ENCODE measurements around the gene MCCD1. TPM values are rescaled to one million over a fixed set of nuclear protein-coding genes. Genes with fewer than 3 reads are reported as not detected.
A peak's percentile ranks its signal among the peaks of the same experiment; 100 is the strongest.

Gene MCCD1
- total RNA-seq, 2 experiments from 2014 or later = not detected

GRCh38 chr6:31573239-31574105, 44.7 kb downstream of the MCCD1 start:
- Mint-ChIP-seq H3K4me1 (ENCODE audit: low read depth) (peaks cover 95% of the 10 kb centered on the region), H3K27ac (peak overlapping the region; percentile 95), H3K27me3 (no peaks in the 10 kb centered on the region), H3K36me3 (ENCODE audit: low read depth) (peaks cover 36% of the 10 kb centered on the region), H3K4me3 (peak overlapping the region; percentile 95), H3K9me3 (no peaks in the 10 kb centered on the region)
- H3K36me3 ChIP-seq (ENCODE audit: insufficient read depth, low read length) = peaks cover 18% of the 10 kb centered on the region
- no peaks in the 10 kb centered on the region for H3K27me3 ChIP-seq (ENCODE audit: control insufficient read depth in 1 of 2, insufficient read depth in 2 of 2, low read length in 2 of 2)
- ChIA-PET CTCF (interaction anchor here (1.7 to 16.9 kb wide), 3 partner anchors 7 to 24 kb away, joined by 4 to 353 read pairs (median 169); partner anchors contain the start of genes ATP6V1G2, NCR3 and NFKBIL1), POLR2A (interaction anchor here (1.0 to 34.9 kb wide), 5 partner anchors 2 to 262 kb away, joined by 3 to 1160 read pairs (median 220); partner anchors contain the start of genes ATP6V1G2, DDX39B, LST1 and LTA)
- H3K9me3 ChIP-seq (ENCODE audit: control insufficient read depth in 1 of 2, insufficient read depth in 1 of 2, low read length in 2 of 2) = no peaks in the 10 kb centered on the region
- ATAC-seq (ENCODE audit: poor library complexity) (no peak), DNase-seq (no peak)
- peak overlapping the region; percentile 84 to 87 for H3K27ac ChIP-seq (ENCODE audit: low read depth in 1 of 2, low read length in 2 of 2)
- no peak for TF ChIP-seq CTCF (IDR thresholded peaks at IDR 0.05)
- intact Hi-C loops (cut with DNase I, micrococcal nuclease) = loop anchor here in 1 of 2 experiments (2.0 kb wide), 1 partner anchor 15 kb away; no protein-coding TSS in a partner anchor
- peaks cover 96% of the 10 kb centered on the region for H3K4me1 ChIP-seq (ENCODE audit: insufficient read depth, low read length)
- no peak overlapping the region for H3K4me3 ChIP-seq (ENCODE audit: low read length)

GRCh38 chr6:31574106-31575061, 45.6 kb downstream of the MCCD1 start:
- no peaks in the 10 kb centered on the region for H3K9me3 ChIP-seq (ENCODE audit: control insufficient read depth in 1 of 2, insufficient read depth in 1 of 2, low read length in 2 of 2)
- ChIA-PET POLR2A (interaction anchor here (0.8 to 34.9 kb wide), 6 partner anchors 3 to 241 kb away, joined by 3 to 1160 read pairs (median 131); partner anchors contain the start of genes ATP6V1G2, BAG6, DDX39B and HSPA1A), CTCF (interaction anchor here (1.3 to 16.9 kb wide), 3 partner anchors 18 to 25 kb away, joined by 4 to 353 read pairs (median 169); partner anchors contain the start of genes ATP6V1G2, NCR3 and NFKBIL1)
- H3K36me3 ChIP-seq (ENCODE audit: insufficient read depth, low read length) = peaks cover 23% of the 10 kb centered on the region
- peak overlapping the region; percentile 95 for H3K27ac Mint-ChIP-seq
- TF ChIP-seq CTCF (IDR thresholded peaks at IDR 0.05) = no peak
- H3K27me3 Mint-ChIP-seq = no peaks in the 10 kb centered on the region
- H3K4me1 Mint-ChIP-seq (ENCODE audit: low read depth) = peaks cover 95% of the 10 kb centered on the region
- H3K4me1 ChIP-seq (ENCODE audit: insufficient read depth, low read length) = peaks cover 96% of the 10 kb centered on the region
- peaks cover 42% of the 10 kb centered on the region for H3K36me3 Mint-ChIP-seq (ENCODE audit: low read depth)
- H3K4me3 Mint-ChIP-seq = peak overlapping the region; percentile 95
- intact Hi-C loops (cut with DNase I, micrococcal nuclease) = no loop called here
- peak overlapping the region; percentile 84 to 87 for H3K27ac ChIP-seq (ENCODE audit: low read depth in 1 of 2, low read length in 2 of 2)
- H3K9me3 Mint-ChIP-seq = no peaks in the 10 kb centered on the region
- no peaks in the 10 kb centered on the region for H3K27me3 ChIP-seq (ENCODE audit: control insufficient read depth in 1 of 2, insufficient read depth in 2 of 2, low read length in 2 of 2)
- DNase-seq (no peak), ATAC-seq (ENCODE audit: poor library complexity) (no peak)
- peak overlapping the region; percentile 75 for H3K4me3 ChIP-seq (ENCODE audit: low read length)

All from CD4-positive, alpha-beta T cell (primary cell).